ENCODE measurements around the gene SYNE2. TPM values are rescaled to one million over a fixed set of nuclear protein-coding genes. Genes with fewer than 3 reads are reported as not detected.

The SYNE2 gene
- total RNA-seq, 1 donor from 2014 or later, result 145 TPM

DNA sequence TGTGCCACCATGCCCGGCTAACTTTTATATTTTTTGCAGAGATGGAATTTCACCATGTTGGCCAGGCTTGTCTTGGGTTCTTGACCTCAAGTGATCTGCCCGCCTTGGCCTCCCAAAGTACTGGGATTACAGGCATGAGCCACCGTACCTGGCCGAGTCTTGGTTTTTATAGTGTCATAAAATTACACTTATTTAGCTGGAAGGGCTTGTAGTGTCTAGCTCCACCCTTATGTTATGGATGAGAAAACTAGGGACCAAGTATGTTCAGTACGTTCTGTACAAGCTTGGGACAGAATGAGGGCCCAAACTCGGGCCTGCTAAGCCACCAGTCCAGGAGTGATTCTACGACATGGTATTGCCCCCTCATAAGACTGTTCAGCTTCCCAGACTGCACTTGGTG is 35.1 kb downstream of the SYNE2 start:
- TF ChIP-seq POLR2A (IDR thresholded peaks at IDR 0.05) (no peak), POLR2AphosphoS5 (IDR thresholded peaks at IDR 0.05; ENCODE audit: insufficient read depth in 1 of 2, low read depth in 1 of 2) (no peak)
- TF ChIP-seq, protein P1, sequence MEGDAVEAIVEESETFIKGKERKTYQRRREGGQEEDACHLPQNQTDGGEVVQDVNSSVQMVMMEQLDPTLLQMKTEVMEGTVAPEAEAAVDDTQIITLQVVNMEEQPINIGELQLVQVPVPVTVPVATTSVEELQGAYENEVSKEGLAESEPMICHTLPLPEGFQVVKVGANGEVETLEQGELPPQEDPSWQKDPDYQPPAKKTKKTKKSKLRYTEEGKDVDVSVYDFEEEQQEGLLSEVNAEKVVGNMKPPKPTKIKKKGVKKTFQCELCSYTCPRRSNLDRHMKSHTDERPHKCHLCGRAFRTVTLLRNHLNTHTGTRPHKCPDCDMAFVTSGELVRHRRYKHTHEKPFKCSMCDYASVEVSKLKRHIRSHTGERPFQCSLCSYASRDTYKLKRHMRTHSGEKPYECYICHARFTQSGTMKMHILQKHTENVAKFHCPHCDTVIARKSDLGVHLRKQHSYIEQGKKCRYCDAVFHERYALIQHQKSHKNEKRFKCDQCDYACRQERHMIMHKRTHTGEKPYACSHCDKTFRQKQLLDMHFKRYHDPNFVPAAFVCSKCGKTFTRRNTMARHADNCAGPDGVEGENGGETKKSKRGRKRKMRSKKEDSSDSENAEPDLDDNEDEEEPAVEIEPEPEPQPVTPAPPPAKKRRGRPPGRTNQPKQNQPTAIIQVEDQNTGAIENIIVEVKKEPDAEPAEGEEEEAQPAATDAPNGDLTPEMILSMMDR (IDR thresholded peaks at IDR 0.05), result no peak
- peaks cover 35% of the 10 kb centered on the region for H3K4me1 ChIP-seq
- no peak for DNase-seq (ENCODE audit: extremely low spot score in 2 of 2)
- H3K27ac ChIP-seq, result no peak overlapping the region
- no peaks in the 10 kb centered on the region for H3K27me3 ChIP-seq
- no peaks in the 10 kb centered on the region for H3K36me3 ChIP-seq
- H3K4me3 ChIP-seq, result no peak overlapping the region
- H3K9me3 ChIP-seq, result no peaks in the 10 kb centered on the region
- intact Hi-C loops (cut with DNase I), result no loop called here

DNA sequence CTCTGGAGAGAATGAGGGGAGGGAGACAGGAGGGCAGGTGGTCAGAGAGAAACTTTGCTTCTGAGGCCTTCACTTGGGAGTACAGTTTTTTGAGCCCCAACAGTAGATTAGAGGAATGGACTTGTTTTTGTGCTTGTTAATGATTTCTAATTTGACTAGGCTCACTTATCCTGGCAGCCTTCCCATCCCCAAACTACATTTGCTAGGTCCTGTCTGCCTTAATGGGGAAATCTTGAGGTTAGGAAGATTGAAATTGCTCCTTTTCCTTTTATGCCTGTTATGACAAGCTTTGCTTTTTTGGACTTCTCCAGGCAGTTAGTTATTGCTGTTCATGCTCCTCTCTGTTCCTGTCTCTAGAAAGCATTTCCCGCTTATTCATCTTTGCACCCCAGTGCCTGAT is 37.7 kb downstream of the SYNE2 start:
- Histone ChIP-seq H3K4me1 (peaks cover 57% of the 10 kb centered on the region), H3K36me3 (no peaks in the 10 kb centered on the region), H3K4me3 (no peak overlapping the region), H3K27me3 (no peaks in the 10 kb centered on the region), H3K27ac (peak overlapping the region; percentile 43), H3K9me3 (no peaks in the 10 kb centered on the region)
- TF ChIP-seq POLR2AphosphoS5 (IDR thresholded peaks at IDR 0.05; ENCODE audit: insufficient read depth in 1 of 2, low read depth in 1 of 2), result no peak
- no peak for DNase-seq (ENCODE audit: extremely low spot score in 2 of 2)
- intact Hi-C loops (cut with DNase I), result loop anchor here (5.0 kb wide), 1 partner anchor 38 kb away; the partner anchor contains the start of gene SYNE2

DNA sequence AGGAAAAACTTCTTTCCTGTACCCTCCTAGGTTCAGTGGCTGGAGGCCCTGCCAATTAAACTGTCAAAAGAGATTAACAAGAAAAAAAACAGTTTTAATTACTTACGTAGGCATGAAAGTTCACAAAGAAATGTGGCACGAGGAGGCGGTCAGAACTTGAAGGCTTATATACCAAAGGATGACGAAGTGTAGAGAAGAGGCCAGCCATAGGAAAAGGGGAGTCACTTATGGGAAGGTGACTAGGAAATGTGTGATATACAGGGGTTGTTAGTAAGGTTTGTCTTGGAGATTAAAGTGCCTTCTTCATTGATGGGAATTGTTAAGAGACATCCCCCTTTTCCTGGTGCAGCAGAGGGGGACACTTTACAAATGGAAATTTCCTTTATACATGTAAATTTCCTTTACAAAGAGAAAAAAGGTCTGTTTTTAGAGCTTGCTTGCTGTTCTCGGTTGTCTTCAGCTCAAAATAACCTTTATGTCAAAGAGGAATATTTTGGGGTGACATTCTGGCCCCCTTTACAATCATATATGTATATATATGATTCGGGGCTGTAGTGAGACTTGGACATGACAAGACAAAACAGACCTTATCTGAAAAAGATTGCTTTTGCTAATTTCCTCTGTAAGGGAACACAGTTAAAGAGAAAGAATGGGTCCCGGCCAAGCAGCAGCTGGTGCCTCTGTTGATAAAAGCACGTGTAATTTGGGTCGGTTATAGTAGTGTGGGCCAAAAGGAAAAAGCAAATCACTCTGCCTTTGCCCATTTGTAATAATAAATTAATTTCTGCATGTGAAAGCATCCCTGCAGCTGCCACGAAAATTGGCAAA is 38.6 kb downstream of the SYNE2 start:
- H3K27me3 ChIP-seq, result no peaks in the 10 kb centered on the region
- no peaks in the 10 kb centered on the region for H3K36me3 ChIP-seq
- H3K4me3 ChIP-seq, result no peak overlapping the region
- DNase-seq (ENCODE audit: extremely low spot score in 2 of 2), result no peak
- no peaks in the 10 kb centered on the region for H3K9me3 ChIP-seq
- peak overlapping the region; percentile 43 for H3K27ac ChIP-seq
- H3K4me1 ChIP-seq, result peaks cover 65% of the 10 kb centered on the region
- intact Hi-C loops (cut with DNase I), result loop anchor here (5.0 kb wide), 1 partner anchor 39 kb away; the partner anchor contains the start of gene SYNE2
- TF ChIP-seq POLR2AphosphoS5 (IDR thresholded peaks at IDR 0.05; ENCODE audit: insufficient read depth in 1 of 2, low read depth in 1 of 2), result peak in 1 of 2 donors; percentile 21
- TF ChIP-seq, protein P1 (IDR thresholded peaks at IDR 0.05), result no peak

DNA sequence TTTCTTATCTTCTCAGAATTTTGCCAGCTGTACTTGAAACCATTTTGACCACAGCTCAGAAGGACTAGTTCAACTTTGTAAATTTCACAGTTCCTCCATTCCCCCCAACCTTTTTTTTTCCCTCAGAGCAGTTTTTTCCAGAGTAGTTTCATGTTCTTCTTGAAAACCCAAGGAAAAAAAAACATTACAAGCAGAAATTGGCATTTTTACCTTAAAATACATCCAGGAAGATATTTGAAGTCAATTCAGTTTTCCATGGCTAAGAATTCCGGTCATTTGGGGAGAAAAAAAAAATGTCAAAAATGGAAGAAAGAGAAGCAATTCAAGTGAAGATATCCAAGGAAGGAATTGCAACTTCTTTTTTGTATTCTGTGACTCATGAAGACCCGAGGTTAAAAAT is 39.5 kb downstream of the SYNE2 start:
- no peak for DNase-seq (ENCODE audit: extremely low spot score in 2 of 2)
- intact Hi-C loops (cut with DNase I), result loop anchor here (5.0 kb wide), 1 partner anchor 40 kb away; the partner anchor contains the start of gene SYNE2
- Histone ChIP-seq H3K9me3 (no peaks in the 10 kb centered on the region), H3K4me3 (no peak overlapping the region), H3K36me3 (no peaks in the 10 kb centered on the region), H3K27me3 (no peaks in the 10 kb centered on the region), H3K4me1 (peaks cover 72% of the 10 kb centered on the region), H3K27ac (no peak overlapping the region)
- TF ChIP-seq POLR2A (IDR thresholded peaks at IDR 0.05) (no peak), POLR2AphosphoS5 (IDR thresholded peaks at IDR 0.05; ENCODE audit: insufficient read depth in 1 of 2, low read depth in 1 of 2) (no peak)
- TF ChIP-seq, protein P1 (IDR thresholded peaks at IDR 0.05), result no peak

- no peaks in the 10 kb centered on the region for H3K27me3 ChIP-seq
- H3K36me3 ChIP-seq, result no peaks in the 10 kb centered on the region
- no peaks in the 10 kb centered on the region for H3K9me3 ChIP-seq
- H3K27ac ChIP-seq, result peak overlapping the region; percentile 25
- peaks cover 77% of the 10 kb centered on the region for H3K4me1 ChIP-seq
- intact Hi-C loops (cut with DNase I), result loop anchor here (5.0 kb wide), 1 partner anchor 42 kb away; the partner anchor contains the start of gene SYNE2
- no peak overlapping the region for H3K4me3 ChIP-seq
- no peak for DNase-seq (ENCODE audit: extremely low spot score in 2 of 2)
- TF ChIP-seq POLR2AphosphoS5 (IDR thresholded peaks at IDR 0.05; ENCODE audit: insufficient read depth in 1 of 2, low read depth in 1 of 2), result peak in 1 of 2 donors; percentile 18
- TF ChIP-seq POLR2A (IDR thresholded peaks at IDR 0.05), result no peak
These were observed 41.1 kb downstream of the SYNE2 start for GRCh38 chr14:63893701-63894458.

Measured in vagina (tissue), 2 donors.